ENCODE data around the gene PARD3. TPM values are rescaled to one million over a fixed set of nuclear protein-coding genes. Genes with fewer than 3 reads are reported as not detected.
"Not testable (repeated sequence)": the region's sequence is repeated elsewhere in the genome, so short reads cannot be mapped to it uniquely, and the experiment has no call there.

Gene PARD3
- total RNA-seq, 1 donor from 2014 or later, result 29.4 TPM

- no peak for DNase-seq (ENCODE audit: low read depth in 2 of 2)
These were observed 533.2 kb downstream of the PARD3 start for GRCh38 chr10:34281661-34282582.

GRCh38 chr10:34280599-34281374 is 534.3 kb downstream of the PARD3 start:
- DNase-seq (ENCODE audit: low read depth in 2 of 2), result peak; percentile 61 to 91

- no peak for DNase-seq (ENCODE audit: low read depth in 2 of 2)
These were observed 539.4 kb downstream of the PARD3 start for GRCh38 chr10:34275626-34276130.

- DNase-seq (ENCODE audit: low read depth in 2 of 2), result no peak
These were observed 540.2 kb downstream of the PARD3 start for GRCh38 chr10:34274906-34275305.

GRCh38 chr10:34273340-34273739 is 541.8 kb downstream of the PARD3 start:
- DNase-seq (ENCODE audit: low read depth in 2 of 2), result no peak

- DNase-seq (ENCODE audit: low read depth in 2 of 2), result no peak
These were observed 542.8 kb downstream of the PARD3 start for GRCh38 chr10:34272316-34272715.

- not testable (repeated sequence) for DNase-seq (ENCODE audit: low read depth in 2 of 2)
These were observed 546.7 kb downstream of the PARD3 start for GRCh38 chr10:34268410-34268809.

GRCh38 chr10:34262985-34263384 is 552.1 kb downstream of the PARD3 start:
- DNase-seq (ENCODE audit: low read depth in 2 of 2), result peak in 1 of 2 donors; percentile 31

- no peak for DNase-seq (ENCODE audit: low read depth in 2 of 2)
These were observed 554.2 kb downstream of the PARD3 start for GRCh38 chr10:34260904-34261303.

GRCh38 chr10:34256216-34256615 is 558.9 kb downstream of the PARD3 start:
- no peak for DNase-seq (ENCODE audit: low read depth in 2 of 2)

GRCh38 chr10:34255035-34255434 is 560.1 kb downstream of the PARD3 start:
- no peak for DNase-seq (ENCODE audit: low read depth in 2 of 2)

- peak; percentile 73 to 79 for DNase-seq (ENCODE audit: low read depth in 2 of 2)
These were observed 560.5 kb downstream of the PARD3 start for GRCh38 chr10:34254596-34254995.

GRCh38 chr10:34252111-34252510 is 563.0 kb downstream of the PARD3 start:
- DNase-seq (ENCODE audit: low read depth in 2 of 2), result no peak

GRCh38 chr10:34251177-34251576 is 563.9 kb downstream of the PARD3 start:
- no peak for DNase-seq (ENCODE audit: low read depth in 2 of 2)

GRCh38 chr10:34250722-34251121 is 564.4 kb downstream of the PARD3 start:
- no peak for DNase-seq (ENCODE audit: low read depth in 2 of 2)

GRCh38 chr10:34249634-34250033 is 565.5 kb downstream of the PARD3 start:
- DNase-seq (ENCODE audit: low read depth in 2 of 2), result peak in 1 of 2 donors; percentile 1

GRCh38 chr10:34247560-34247959 is 567.5 kb downstream of the PARD3 start:
- DNase-seq (ENCODE audit: low read depth in 2 of 2), result peak in 1 of 2 donors; percentile 25

GRCh38 chr10:34244756-34245484 is 570.2 kb downstream of the PARD3 start:
- peak in 1 of 2 donors; percentile 17 for DNase-seq (ENCODE audit: low read depth in 2 of 2)

- DNase-seq (ENCODE audit: low read depth in 2 of 2), result no peak
These were observed 573.7 kb downstream of the PARD3 start for GRCh38 chr10:34241226-34242000.

- DNase-seq (ENCODE audit: low read depth in 2 of 2), result no peak
These were observed 575.1 kb downstream of the PARD3 start for GRCh38 chr10:34240039-34240438.

Measured in lung microvascular endothelial cell (primary cell).